Neural progenitor cell (in vitro differentiated cells): ENCODE data around the gene BCAM.

Experiments
- EZH2phosphoT487 ChIP-seq: fragments of 200-600 bp; sonication (generic); IDR thresholded peaks from 2 replicates; pipeline ENCODE4 v1.6.1; 2017; ENCODE audit warnings: antibody characterized with exemption
- TF ChIP-seq, protein P1 (sequence below): fragments of 200-600 bp; sonication (generic); IDR thresholded peaks from 2 replicates; pipeline ENCODE4 v1.5.1; 2017; ENCODE audit warnings: antibody characterized with exemption, mild to moderate bottlenecking

DNA sequence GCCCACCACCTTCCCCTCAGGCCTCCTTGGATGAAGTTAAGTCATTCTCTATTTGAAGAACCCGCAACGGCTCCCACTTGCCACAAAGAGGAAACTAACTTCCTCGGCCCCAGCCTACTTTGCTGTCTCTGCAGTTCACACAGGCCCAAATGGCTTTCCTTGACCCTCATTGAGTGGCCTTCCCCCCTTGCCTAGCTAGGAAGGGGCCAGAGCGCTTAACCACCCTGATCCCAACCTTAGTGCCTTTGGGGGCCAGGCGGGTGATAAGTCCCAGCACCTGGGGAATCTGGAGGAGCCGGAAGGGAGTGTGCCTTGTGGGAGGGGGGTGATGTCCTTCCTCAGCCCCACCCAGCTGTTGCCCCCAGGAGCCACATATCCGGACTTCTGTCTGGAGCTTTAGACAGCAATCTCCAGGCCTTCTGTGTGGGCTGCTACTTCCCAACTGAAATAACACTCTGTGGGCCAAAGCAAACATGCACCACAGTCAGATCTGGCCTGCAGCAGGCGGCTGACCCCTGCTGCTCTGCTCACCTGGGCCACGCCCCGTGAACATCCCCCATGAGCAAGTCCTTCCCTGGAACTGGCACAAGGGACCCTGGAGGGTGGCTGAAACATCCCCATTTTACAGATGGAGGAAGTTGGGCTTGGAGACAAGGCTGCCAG lies 47.6 kb downstream of the BCAM start:
- TF ChIP-seq, protein P1, sequence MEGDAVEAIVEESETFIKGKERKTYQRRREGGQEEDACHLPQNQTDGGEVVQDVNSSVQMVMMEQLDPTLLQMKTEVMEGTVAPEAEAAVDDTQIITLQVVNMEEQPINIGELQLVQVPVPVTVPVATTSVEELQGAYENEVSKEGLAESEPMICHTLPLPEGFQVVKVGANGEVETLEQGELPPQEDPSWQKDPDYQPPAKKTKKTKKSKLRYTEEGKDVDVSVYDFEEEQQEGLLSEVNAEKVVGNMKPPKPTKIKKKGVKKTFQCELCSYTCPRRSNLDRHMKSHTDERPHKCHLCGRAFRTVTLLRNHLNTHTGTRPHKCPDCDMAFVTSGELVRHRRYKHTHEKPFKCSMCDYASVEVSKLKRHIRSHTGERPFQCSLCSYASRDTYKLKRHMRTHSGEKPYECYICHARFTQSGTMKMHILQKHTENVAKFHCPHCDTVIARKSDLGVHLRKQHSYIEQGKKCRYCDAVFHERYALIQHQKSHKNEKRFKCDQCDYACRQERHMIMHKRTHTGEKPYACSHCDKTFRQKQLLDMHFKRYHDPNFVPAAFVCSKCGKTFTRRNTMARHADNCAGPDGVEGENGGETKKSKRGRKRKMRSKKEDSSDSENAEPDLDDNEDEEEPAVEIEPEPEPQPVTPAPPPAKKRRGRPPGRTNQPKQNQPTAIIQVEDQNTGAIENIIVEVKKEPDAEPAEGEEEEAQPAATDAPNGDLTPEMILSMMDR, result no peak
- no peak for TF ChIP-seq EZH2phosphoT487
